GM19023 (cell line): Measurements from ENCODE around the gene PTPRN2.
"Not testable (repeated sequence)": the region's sequence is repeated elsewhere in the genome, so short reads cannot be mapped to it uniquely, and the experiment has no call there.

Experiments used
- ATAC-seq: cut with Tn5 transposase; IDR thresholded peaks from one replicate; pipeline ENCODE4 v1.9.1; 2021; ENCODE audit warnings: mild to moderate bottlenecking, moderate library complexity; ENCODE audit not compliant: unreplicated experiment

Gene PTPRN2

DNA sequence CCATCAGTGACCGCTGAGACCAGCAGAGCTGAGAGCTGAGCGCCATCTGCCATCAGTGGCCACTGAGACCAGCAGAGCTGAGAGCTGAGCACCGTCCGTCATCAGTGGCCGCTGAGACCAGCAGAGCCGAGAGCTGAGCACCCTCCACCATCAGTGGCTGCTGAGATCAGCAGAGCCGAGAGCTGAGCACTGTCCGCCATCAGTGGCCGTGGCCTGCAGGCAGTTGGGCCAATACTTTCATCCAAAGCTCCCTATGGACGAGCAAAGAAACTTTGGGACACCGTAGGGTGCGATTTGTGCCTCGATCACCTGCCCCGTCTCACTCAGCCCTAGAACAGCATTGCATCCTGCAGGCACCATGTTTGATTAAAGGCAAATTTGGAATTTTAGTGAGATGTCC, 985.0 kb downstream of the PTPRN2 start:
- ATAC-seq = no peak

DNA sequence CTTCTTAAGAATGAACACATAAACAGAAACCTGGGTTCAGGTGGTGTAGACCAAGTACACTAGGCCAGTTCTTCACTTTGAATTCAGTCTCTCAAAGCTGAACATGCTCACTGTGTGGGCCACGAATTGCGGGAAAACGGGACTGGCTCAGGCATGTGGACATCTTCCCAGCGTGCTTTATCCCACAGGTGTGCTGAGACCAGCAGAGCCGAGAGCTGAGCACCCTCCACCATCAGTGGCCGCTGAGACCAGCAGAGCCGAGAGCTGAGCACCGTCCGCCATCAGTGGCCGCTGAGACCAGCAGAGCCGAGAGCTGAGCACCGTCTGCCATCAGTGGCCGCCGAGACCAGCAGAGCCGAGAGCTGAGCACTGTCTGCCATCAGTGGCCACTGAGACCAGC, 985.5 kb downstream of the PTPRN2 start:
- ATAC-seq = no peak

DNA sequence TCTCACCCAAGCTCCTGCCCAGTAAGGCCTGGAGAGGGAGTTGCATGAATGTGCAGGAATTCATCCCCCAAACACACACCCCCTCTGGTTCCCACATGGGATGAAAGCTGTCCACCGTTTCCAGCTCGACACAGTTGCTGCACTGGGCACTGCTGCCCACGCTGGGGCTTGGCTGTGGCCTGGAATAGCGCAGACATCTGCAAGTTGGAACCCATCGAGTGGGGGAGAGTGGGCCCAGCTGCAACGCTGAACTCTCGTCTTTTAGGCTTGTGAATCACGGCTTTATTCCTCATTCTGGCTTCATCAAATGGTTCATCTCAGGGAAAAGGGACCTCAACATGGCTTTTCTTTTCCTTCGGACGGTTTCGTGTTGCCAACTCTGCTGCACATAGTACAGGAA, 986.1 kb downstream of the PTPRN2 start:
- ATAC-seq = no peak

DNA sequence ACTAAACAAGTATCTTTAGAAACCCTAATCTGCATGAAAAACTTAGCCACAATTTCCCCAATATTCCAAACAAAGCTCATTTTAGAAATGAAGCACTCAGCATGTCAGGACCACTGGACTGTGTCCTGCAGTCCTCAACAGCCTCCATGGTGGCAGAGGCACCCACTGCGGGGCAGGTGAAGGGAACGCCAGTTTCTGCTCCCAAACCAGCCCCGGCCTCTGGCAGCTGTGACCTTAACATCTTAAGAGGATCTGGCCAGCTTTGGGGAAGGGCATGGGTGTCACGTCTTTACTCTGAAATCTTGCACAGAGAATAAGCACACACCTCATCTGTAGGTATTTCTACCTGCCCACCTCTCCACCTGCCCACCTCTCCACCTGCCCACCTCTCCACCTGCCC, 988.1 kb downstream of the PTPRN2 start:
- ATAC-seq = no peak

DNA sequence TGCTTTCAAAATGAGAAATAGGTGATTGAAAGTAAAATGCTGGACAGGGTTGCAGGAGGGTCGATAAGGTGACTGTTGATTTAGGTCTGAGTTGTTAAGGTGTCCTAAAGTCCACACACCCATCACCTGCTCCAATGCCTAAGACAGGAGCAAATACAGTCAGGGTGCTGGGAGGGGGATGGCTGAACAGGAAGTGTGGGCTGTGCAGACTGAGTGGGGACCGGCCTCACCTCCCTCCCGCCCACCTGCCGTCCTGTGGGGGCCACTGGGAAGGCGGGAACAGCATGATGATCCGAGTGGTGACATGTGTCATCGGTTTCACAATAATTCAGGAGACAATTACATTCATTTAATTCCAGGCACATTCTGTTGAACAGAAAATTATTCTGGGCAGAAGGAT, 990.1 kb downstream of the PTPRN2 start:
- no peak for ATAC-seq

DNA sequence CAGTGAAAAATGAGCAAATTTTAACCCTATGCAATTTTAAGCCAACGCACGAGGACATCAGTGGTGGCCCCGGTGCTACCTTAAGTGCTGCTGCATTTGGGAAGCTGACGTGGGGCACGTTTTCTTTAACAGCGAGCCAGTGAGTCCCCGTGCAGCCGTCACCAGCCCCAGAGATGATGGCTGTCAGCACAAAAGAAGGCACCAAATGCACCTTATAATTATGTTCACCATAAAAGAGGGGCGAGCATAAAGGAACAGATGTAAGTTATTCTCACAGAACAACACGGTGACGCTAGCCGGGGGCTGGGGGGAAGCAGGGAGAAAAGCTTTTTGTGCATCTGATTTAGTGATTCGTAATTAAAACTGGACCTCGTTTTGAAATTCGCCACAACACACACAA, 990.7 kb downstream of the PTPRN2 start:
- ATAC-seq = no peak

DNA sequence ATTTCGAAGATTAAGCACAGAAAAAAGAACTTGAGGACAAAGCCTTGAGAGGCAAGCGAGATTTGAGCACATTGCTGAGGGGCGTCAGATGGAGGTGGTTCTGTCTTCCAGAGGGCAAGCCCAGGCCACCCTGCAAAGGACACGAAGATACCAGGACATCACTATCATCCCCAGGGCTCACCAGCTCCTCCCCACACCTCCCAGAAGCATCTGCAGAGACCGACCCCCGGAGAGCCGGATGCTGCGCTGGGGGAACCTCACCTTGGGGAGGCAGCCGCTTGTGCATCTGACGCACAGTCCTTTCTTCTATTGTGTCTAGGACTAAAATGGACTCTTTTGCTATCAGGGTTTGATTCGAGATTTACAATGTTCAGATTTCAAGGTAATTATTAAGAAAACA, 991.2 kb downstream of the PTPRN2 start:
- no peak for ATAC-seq

DNA sequence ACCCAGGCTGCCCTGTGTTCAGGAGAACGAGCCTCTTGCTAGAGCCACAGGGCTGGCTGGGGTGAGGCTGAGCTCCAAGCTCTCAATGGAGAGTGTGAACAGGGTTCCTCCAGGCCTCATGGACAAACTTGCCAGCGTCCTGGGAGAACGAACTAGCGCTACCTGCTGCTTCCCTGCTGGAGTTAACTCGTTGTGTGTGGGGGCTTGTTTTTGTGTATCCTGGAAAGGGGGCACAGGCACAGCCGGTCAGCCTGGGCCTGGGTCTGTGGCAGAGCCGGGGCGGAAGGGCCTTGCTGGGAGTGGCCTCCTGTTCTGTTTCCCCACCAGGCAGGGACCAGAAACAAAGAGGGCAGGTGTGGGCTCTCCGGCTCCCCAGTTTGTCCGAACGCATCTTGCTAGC, 991.6 kb downstream of the PTPRN2 start:
- no peak for ATAC-seq

DNA sequence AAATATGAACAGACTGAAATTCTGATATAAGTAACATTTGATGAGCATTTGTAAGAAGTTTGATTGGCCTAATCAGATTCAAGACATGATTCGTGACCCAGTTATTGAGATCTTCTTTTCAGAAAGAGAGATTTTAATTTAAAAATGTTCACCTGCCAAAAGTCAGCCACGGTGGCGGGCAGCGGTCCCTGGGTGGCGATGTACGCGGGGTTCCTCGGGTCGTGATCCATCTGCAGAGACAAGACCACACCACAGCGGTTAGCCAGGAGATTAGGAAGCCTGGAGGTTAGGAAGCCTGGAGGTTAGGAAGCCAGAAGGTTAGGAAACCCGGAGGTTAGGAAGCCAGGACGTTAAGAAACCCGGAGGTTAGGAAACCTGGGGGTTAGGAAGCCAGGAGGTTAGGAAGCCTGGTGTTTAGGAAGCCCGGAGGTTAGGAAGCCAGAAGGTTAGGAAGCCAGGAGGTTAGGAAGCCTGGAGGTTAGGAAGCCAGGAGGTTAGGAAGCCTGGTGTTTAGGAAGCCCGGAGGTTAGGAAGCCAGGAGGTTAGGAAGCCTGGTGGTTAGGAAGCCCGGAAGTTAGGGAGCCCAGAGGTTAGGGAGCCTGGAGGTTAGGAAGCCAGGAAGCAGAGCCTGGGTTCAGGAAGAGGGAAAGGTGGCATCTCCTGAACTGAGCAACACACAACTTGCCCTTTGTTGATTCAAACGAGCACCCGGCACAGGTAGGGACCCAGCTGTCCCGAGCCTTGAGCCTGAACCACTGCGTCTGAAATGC, 992.4 kb downstream of the PTPRN2 start:
- no peak for ATAC-seq

DNA sequence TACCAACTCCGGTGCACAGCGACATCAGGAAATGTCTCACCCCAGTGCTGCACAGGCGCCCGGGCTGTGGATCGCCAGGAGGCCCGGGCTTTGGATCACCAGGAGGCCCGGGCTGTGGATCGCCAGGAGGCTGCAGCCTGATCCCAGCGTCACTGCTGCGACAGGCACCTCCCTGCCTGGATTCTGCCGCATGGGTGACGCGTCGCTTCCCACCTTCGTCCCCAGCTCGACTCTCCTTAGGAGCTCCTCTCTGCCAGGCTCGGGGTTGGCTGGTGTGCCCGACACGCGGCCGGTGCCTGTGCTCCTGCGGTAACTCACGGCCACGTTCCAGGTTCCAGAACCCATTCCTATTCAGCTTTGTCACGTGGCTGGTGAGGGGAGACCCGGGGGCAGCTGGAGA, 993.3 kb downstream of the PTPRN2 start:
- ATAC-seq = no peak

DNA sequence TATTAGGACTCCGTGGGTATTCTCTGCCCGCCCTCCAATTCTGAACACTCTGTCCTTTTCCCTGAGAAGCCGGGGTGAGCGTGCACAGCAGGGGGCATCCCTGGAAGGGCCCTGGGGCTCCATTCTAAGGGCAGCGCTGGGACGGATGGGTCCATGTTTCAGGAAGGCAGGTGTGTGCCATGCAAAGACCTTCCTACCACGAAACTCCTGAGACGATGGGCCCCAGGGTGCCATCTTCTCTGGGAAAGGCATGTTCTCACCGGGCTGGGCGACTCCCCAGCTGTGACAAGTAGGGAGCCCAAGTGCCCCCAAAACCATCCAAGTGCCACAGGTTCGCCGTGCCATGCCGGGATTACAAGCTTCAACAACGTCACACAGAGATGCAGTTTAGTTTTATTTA, 994.1 kb downstream of the PTPRN2 start:
- ATAC-seq = no peak

DNA sequence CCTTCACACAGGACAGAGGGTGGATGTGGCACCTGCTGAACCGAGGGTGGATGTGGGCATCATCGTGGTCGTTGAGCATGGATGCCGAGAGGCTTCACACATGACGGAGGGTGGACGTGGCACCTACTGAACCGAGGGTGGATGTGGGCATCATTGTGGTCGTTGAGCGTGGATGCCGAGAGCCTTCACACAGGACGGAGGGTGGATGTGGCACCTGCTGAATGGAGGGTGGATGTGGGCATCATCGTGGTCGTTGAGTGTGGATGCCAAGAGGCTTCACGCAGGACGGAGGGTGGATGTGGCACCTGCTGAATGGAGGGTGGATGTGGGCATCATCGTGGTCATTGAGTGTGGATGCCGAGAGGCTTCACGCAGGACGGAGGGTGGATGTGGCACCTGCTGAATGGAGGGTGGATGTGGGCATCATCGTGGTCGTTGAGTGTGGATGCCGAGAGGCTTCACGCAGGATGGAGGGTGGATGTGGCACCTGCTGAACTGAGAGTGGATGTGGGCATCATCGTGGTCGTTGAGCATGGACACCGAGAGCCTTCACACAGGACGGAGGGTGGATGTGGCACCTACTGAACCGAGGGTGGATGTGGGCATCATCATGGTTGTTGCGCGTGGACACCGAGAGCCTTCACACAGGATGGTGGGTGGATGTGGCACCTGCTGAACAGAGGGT, 994.8 kb downstream of the PTPRN2 start:
- not testable (repeated sequence) for ATAC-seq

DNA sequence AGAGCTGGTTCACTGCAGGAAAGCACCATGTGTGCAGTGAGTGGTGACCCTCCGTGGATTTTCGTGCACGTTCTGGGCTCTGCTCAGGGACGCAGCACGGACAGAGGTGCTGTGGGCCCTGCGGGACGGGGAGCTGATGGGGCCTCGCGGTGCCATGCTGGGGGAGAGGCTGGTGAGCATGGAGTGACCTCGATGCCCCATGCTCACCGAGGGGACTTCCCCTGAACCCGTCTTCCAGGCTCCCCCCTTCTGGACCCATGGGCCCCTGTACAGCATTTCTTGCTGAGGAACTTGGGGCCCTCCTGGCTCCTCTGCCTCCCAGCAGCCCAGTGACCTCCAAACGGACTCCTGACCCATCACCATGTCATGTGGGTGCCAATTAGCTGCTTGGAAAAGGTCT, 997.1 kb downstream of the PTPRN2 start:
- ATAC-seq = no peak

DNA sequence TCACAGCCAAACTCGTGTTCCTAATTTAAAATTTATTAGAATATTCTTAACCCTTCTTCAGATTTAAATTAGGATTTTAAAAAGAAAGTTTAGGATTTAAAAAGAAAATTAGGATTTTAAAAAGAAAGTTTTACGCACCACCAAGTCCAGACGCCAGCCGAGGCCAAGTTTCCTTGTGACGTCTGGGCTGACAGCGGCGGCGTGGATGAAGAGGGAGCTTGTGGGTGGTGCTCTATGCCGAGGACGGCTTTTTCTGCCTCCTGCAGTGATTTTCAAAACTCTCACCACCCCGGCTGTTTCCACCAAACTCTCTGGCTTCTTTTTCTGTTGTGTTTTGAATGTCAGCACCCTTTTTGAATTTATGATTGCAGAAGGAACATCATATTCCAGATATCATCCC, 997.9 kb downstream of the PTPRN2 start:
- ATAC-seq = no peak

DNA sequence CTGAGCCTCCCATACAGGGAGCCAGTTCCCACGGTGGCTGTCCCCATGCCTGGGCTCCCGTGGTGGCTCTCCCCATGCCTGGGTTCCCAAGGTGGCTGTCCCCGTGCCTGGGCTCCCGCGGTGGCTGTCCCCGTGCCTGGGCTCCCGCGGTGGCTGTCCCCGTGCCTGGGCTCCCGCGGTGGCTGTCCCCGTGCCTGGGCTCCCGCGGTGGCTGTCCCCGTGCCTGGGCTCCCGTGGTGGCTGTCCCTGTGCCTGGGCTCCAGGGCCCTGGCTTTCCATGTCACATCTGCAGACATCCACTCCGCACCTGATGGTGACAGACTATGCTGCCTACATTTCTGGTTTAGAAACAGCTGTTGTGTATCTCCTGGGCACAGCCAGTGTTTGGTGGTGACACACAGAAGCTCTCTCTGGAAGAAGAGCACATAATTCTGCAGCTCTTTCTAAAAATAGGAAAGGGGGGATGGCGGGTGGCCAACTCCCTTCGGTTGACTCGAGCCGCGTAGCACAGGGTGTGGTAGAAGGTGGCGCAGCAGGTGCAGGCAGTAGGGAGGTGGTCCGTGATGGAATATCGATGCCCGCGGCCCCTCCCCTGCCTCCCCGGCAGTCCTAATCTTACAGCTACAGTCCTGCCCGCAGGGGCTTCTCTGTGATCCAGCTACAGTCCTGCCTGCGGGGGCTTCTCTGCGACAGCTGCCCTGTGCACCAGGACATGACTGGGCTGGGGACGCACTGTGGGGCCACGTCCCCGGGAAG, 999.6 kb downstream of the PTPRN2 start:
- no peak for ATAC-seq

DNA sequence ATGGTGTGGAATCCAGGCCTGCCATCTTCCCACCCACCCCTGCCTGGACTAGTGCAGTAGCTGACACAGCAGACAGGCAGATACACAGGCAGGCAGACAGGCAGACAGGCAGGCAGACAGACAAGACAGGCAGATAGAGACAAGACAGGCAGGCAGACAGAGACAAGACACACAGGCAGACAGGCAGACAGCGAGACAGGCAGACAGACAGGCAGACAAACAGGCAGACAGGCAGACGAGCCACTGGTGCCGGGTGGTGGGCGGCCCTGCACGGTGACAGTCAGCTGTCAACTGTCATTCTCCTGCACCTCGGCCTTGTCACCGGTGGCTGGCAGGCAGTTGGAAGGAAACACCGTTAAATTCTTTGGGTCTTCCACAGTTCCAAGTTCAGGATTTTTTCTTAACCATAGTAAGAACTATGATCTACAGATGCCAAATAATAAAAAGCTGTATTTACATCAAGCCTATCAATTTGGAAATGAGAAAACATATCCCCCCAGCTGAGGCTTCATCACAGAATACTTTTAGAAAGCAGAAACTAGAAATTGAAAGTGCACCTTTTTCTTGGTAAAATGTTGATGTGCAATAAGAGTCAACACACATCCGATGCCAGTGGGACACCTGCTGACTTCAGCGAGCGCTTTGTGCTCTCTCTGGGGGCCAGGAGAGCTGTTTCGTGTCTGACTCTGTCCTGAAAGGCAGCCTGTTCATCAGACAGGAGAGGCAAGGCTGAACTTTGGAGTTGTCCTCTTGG, 1000.4 kb downstream of the PTPRN2 start:
- no peak for ATAC-seq

DNA sequence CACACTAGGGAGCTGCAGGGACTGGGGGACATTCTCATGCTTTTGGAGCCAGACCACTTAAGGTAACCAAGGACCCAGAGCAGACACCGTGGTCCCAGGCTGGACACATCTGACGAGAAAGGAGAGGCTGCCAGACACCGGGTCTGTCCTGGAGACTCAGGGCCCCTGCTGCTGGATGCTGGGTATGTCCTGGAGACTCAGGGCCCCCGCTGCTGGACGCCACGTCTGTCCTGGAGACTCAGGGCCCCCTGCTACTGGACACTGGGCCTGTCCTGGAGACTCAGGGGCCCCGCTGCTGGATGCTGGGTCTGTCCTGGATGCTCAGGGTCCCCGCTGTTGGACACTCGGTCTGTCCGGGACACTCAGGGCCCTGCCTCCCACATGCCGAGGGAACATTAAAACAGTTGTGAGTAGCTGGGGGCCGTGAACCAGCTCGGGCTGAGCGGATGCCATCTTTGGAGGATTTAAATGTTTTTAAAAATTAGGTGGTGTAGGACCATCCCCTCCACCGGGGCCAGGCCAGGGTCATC, 1001.1 kb downstream of the PTPRN2 start:
- ATAC-seq = no peak

DNA sequence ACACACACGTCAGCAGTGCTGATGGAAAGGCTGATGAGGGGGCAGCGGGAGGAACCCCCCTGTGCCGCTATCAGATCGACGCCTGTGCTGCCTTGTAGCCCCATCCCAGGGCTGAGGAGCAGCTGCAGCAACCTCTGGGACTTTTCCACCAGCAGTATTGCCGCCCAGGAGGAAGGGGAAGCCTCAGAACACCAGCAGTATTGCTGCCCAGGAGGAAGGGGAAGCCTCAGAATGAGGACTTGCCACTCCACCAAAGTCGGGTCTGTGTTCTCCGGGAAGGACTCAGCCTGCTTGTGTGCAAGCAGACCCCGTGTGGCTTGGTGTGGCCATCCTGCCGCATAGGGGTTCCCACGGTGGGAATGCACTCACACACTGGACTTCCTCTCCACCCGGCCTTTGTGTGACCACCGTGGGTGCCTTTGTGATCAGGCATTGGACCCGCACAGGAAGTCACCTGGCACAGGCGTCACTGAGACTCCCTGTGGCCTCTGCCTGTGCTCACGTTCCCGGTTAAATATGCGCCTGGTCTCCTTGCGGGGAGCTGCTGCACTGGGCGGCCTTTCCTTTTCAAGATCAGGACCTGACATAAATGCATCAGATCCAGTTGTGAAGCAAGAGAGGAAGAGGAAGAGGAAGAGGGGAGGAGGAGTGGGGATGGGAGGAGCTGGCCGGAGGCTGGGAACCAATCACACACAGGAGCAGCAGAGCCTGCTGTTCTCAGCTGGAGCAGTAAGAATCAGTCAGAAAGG, 1002.3 kb downstream of the PTPRN2 start:
- no peak for ATAC-seq

DNA sequence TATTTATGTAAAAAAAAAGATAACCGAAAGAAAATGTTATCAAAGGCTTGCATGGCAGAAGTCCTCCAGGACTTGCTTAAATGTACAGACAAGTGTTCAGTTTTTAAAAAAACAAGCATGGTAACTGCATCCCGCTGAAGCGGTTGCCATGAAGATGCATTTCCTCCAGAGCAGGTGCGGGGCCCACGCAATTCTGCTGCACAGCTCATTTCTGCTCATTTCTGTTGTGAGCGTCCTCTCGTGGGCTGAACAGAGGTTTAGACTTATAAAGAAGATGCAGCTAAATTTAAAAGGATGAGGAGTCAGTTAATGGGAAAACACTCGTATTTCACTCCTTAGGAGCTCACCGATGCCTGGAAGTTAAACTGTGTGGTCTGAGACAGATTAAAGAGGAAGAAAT, 1003.2 kb downstream of the PTPRN2 start:
- no peak for ATAC-seq

DNA sequence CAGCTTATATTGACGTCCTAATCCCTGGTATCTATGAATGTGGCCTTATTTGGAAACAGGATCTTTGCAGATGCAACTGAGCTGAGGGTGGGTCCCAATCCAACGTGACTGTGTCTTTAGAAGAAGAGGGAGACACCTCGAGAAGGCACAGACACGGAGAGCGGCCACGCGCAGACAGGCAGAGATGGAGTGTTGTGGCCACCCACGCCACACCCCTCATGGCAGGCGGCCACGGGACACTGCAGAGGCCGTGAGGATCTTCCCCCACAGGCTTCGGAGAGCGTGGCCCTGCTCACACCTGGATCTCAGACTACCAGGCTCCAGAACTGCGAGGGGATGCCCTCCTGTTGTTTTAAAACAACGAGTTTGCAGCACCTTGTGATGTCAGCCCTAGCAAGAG, 1005.9 kb downstream of the PTPRN2 start:
- no peak for ATAC-seq
